OCI-LY3 (cell line): ENCODE results near the gene TNF.

ENCODE experiments used
- H2AFZ ChIP-seq: fragments of 200-600, 300-600 bp; shearing (Covaris generic); 2 replicates; pipeline ENCODE4 v1.6.0; 2014; ENCODE audit warnings: antibody characterized with exemption, low read depth, low read length
- H3K27ac ChIP-seq: fragments of 200-600, 300-600 bp; sonication (generic); 2 replicates; pipeline ENCODE4 v1.5.1; 2014; ENCODE audit warnings: mild to moderate bottlenecking, low read length, moderate library complexity, mixed read lengths
- H3K27me3 ChIP-seq: fragments of 200-600, 300-600 bp; sonication (generic); 2 replicates; pipeline ENCODE4 v1.6.1; 2014; ENCODE audit warnings: low read depth, low read length, mixed read lengths
- H3K36me3 ChIP-seq: fragments of 200-600, 300-600 bp; sonication (generic); replicated peaks from 2 replicates; pipeline ENCODE3; 2014; ENCODE audit warnings: low read depth, low read length, mixed read lengths
- H3K4me1 ChIP-seq: fragments of 300-600, 200-600 bp; sonication (generic); 2 replicates; pipeline ENCODE4 v1.6.1; 2014; ENCODE audit warnings: low read length, mixed read lengths
- H3K4me2 ChIP-seq: fragments of 200-600, 300-600 bp; sonication (generic); 2 replicates; pipeline ENCODE4 v1.6.1; 2014; ENCODE audit warnings: low read length, mixed read lengths
- H3K4me3 ChIP-seq: fragments of 300-600, 200-600 bp; sonication (generic); 2 replicates; pipeline ENCODE4 v1.5.1; 2014; ENCODE audit warnings: antibody characterized with exemption, mild to moderate bottlenecking, low read length, moderate library complexity
- H3K79me2 ChIP-seq: fragments of 300-600, 200-600 bp; shearing (Covaris generic); 2 replicates; pipeline ENCODE4 v1.6.1; 2014; ENCODE audit warnings: mild to moderate bottlenecking, low read length, mixed read lengths
- H3K9ac ChIP-seq: fragments of 300-600, 200-600 bp; shearing (Covaris generic); 2 replicates; pipeline ENCODE4 v1.6.0; 2014; ENCODE audit warnings: mild to moderate bottlenecking, low read length, moderate library complexity
- H3K9me3 ChIP-seq: fragments of 200-600, 300-600 bp; shearing (Covaris generic); 2 replicates; pipeline ENCODE4 v1.6.1; 2014; ENCODE audit warnings: low read length, mixed read lengths; ENCODE audit not compliant: insufficient read depth
- H4K20me1 ChIP-seq: fragments of 200-600, 300-600 bp; sonication (generic); 2 replicates; pipeline ENCODE4 v1.6.1; 2016; ENCODE audit warnings: low read length, mixed read lengths; ENCODE audit not compliant: insufficient read depth
- CTCF ChIP-seq: fragments of 200-600, 300-600 bp; sonication (generic); IDR thresholded peaks from 2 replicates; pipeline ENCODE4 v1.5.1; 2014; ENCODE audit warnings: antibody characterized with exemption, low read length, low read depth
- EZH2phosphoT487 ChIP-seq: fragments of 200-600 bp; shearing (Covaris generic); IDR thresholded peaks from 2 replicates; pipeline ENCODE4 v1.6.1; 2018; ENCODE audit warnings: antibody characterized with exemption, mixed run types, low read depth

The TNF gene

GRCh38 chr6:31619805-31620585 is 44.6 kb downstream of the TNF start:
- no peak overlapping the region for H2AFZ ChIP-seq

GRCh38 chr6:31620586-31621319 is 45.4 kb downstream of the TNF start, which contains the start of gene PRRC2A:
TSS of gene PRRC2A (plus strand) at chr6:31620715. CDS start at chr6:31622790, 2,075 bp downstream.
- Histone ChIP-seq H2AFZ (0 out of 2 replicates have a peak within 1 kb of the TSS, but pooled peaks have one; percentile 17), H4K20me1 (peaks cover 18% of the 10 kb centered on the region), H3K27ac (peak within 1 kb of the TSS; percentile 95), H3K4me1 (peaks cover 14% of the 10 kb centered on the region), H3K4me3 (peak within 1 kb of the TSS; percentile 98), H3K27me3 (no peaks in the 10 kb centered on the region), H3K9me3 (no peaks in the 10 kb centered on the region), H3K36me3 (peaks cover 37% of the 10 kb centered on the region), H3K9ac (peak within 1 kb of the TSS; percentile 99), H3K4me2 (peak within 1 kb of the TSS; percentile 95), H3K79me2 (peaks cover 46% of the 10 kb centered on the region)
- TF ChIP-seq EZH2phosphoT487 = no peak
- TF ChIP-seq CTCF = no peak

More at GRCh38 chr6:31619805-31620585, 44.6 kb downstream of the TNF start:
- Histone ChIP-seq H3K4me3 (peak overlapping the region; percentile 82), H3K27ac (peak overlapping the region; percentile 95), H3K36me3 (peaks cover 29% of the 10 kb centered on the region), H3K27me3 (no peaks in the 10 kb centered on the region), H3K79me2 (peaks cover 41% of the 10 kb centered on the region), H3K9ac (peak overlapping the region; percentile 75), H3K4me2 (peak overlapping the region; percentile 73), H3K9me3 (no peaks in the 10 kb centered on the region), H3K4me1 (peaks cover 18% of the 10 kb centered on the region), H4K20me1 (peaks cover 18% of the 10 kb centered on the region)
- TF ChIP-seq CTCF = no peak
- no peak for TF ChIP-seq EZH2phosphoT487

GRCh38 chr6:31621320-31621939 is 46.1 kb downstream of the TNF start:
- TF ChIP-seq EZH2phosphoT487 (no peak), CTCF (no peak)
- no peaks in the 10 kb centered on the region for H3K27me3 ChIP-seq
- H3K4me1 ChIP-seq = peaks cover 14% of the 10 kb centered on the region
- H4K20me1 ChIP-seq = peaks cover 18% of the 10 kb centered on the region
- H3K9me3 ChIP-seq = no peaks in the 10 kb centered on the region
- H3K9ac ChIP-seq = peak overlapping the region; percentile 99
- peak overlapping the region; percentile 85 for H3K27ac ChIP-seq
- H3K4me3 ChIP-seq = peak overlapping the region; percentile 98
- peaks cover 46% of the 10 kb centered on the region for H3K79me2 ChIP-seq
- H3K36me3 ChIP-seq = peaks cover 42% of the 10 kb centered on the region
- no peak overlapping the region for H2AFZ ChIP-seq
- H3K4me2 ChIP-seq = peak overlapping the region; percentile 95
